Measurements from ENCODE around the gene RGS17.

DNA sequence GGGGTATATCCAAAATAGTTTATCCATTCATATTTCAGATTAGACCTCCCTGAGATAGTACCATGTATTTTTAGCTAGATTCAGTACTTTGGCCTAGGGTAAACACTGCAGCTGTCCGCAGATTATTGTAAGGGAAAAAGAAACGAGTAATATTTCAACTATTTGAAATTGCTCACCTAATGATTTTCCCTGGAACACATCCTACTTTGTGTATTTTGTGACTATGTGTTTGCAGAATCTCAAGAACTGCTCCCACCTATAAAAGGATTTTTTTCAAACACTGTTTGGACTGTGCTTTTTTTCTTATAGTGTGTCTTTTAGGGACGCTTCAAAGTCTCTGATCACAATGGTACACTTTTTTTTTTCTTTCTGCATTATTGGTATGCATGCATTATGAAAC lies 42.3 kb downstream of the RGS17 start:
- TF ChIP-seq, protein P1, sequence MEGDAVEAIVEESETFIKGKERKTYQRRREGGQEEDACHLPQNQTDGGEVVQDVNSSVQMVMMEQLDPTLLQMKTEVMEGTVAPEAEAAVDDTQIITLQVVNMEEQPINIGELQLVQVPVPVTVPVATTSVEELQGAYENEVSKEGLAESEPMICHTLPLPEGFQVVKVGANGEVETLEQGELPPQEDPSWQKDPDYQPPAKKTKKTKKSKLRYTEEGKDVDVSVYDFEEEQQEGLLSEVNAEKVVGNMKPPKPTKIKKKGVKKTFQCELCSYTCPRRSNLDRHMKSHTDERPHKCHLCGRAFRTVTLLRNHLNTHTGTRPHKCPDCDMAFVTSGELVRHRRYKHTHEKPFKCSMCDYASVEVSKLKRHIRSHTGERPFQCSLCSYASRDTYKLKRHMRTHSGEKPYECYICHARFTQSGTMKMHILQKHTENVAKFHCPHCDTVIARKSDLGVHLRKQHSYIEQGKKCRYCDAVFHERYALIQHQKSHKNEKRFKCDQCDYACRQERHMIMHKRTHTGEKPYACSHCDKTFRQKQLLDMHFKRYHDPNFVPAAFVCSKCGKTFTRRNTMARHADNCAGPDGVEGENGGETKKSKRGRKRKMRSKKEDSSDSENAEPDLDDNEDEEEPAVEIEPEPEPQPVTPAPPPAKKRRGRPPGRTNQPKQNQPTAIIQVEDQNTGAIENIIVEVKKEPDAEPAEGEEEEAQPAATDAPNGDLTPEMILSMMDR (IDR thresholded peaks at IDR 0.05), result no peak
- no peak for TF ChIP-seq ZFX (IDR thresholded peaks at IDR 0.05; ENCODE audit: borderline replicate concordance)
